GM18526 (cell line): ENCODE measurements around the gene CFAP70.

Experiments used
- POLR2A ChIP-seq: IDR thresholded peaks from 3 replicates; pipeline ENCODE4 v1.6.1; 2011; ENCODE audit not compliant: insufficient read length; ENCODE audit errors: extremely low read depth

Gene CFAP70

DNA sequence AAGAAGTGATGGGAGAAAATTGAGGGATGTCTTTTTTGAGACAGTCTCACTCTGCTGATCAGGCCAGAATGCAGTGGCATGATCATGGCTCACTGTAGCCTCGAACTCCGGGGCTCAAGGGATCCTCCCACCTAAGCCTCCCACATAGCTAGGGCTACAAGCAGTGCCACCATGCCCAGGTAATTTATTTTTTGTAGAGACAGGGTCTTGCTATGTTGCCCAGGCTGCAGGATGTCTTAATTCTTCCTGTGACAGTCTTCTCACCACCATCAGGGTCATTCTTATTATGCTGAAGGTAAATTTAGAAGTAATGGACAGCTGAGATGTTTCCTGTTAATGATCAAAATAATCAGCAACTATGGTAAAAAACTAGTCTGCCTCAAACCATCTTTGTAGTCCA is 118.8 kb downstream of the CFAP70 start:
- no peak for TF ChIP-seq POLR2A

DNA sequence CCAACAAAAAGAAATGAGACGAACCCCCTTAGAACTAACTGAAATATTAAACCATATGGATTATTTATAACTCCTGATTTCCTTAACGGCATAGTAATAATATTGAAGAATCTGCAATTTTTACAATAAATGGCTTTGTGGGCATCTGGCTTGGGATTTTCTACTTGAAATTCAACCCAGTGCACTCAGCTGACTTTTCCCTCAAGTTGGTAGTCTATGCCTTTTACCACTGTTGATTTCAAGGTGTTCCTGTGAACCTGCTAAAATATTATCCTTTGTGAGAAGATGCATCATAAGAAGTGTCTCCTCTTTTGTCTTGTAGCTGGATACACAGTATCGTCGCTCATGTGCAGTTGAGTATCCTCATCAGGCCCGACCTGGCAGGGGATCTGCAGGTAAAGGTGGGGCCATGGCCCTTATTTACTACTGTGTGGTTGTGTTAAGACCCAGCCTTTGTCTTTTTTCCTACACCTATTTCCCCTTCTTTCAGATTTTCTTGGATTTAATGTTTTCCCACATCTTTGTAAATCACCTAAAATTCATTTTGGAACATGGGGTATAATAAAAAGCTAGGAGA is 119.6 kb downstream of the CFAP70 start:
- no peak for TF ChIP-seq POLR2A

DNA sequence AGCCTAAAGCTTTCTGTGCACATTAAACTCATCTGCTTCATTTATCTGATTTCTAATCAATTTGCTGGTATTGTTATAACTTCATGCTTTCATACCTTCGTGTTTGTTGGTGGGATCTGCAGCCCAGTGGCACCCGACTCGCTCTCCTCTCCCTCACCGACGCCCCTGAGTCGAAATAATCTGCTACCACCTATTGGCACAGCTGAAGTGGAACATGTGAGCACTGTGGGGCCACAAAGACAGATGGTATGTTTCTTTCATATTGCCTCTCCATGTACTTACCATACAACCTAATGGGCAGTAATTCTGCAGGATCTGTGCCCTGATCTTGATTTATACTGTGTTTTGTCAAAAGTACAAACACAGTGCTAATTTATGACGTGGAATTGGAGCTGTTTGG is 124.0 kb downstream of the CFAP70 start:
- TF ChIP-seq POLR2A: no peak

DNA sequence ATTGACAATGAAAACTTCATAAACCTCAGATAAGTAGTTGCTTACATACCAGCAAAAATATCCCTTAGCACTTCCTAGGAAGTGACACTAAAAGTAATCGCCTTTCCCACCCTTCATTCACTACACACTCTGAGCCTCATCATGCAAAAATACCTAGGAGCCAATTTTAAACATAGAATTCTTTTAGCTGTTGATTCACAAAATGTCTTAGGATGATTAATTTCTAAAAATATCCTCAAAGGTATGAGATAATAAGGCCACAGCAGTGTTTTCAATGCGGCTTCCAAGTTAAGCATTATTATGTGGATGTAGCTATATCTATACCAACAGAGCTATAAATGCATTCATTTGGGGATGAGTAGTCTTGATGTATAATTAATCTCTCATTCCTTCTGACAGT is 124.8 kb downstream of the CFAP70 start:
- no peak for TF ChIP-seq POLR2A

DNA sequence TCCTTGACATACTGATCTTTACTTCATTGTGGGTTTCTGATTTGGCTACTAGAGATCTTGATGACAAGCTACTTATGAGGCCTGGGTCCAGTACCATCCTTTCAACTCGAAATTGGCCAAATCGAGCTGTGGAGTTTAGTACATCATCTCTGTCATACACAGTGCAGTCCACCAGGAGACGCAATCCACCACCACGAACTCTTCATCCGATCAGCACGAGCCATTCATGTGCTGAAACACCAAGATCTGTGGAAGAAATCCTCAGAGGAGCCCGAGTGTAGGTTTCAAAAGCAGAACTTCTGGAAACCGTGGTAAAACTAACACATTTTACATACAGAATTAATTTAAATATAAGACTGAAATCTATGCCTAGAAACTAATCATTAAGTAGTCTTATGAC is 125.8 kb downstream of the CFAP70 start:
- TF ChIP-seq POLR2A: no peak

DNA sequence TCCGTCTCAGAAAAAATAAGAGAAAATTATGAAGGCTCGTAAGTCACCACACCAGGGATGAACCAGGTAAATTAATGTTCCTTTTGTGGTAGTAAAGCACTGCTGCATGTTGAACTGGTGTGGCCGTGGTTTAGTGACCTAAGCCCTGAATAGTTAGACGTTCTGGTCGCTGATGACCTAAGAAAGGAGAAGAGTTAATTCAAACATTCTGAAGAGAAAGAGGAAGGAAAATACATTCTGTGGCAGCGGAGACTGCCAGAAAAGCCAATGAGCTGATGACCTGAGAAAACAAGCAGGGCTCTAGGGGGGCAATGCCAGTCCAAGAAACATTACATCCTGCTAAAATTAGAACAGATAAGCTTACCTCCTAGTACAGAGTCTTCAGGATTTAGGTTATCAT is 129.1 kb downstream of the CFAP70 start:
- no peak for TF ChIP-seq POLR2A

DNA sequence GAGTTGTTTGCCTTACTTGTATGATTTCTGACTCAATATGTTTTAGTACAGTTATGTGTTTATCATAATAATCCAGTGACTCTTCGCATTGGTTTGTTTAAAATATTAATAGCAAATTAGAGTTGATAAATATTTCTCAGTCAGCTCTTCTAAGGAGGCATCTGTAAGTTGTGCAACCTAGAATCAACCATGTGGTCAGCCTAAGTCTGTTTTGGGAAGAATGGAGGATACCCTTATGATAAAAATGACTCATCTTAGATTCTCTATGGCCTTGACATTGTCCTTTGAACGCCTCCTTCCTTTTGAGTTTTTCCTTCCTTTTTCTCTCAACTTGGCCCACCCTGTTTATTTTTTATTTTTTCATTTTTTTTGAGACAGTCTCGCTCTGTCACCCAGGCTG is 130.4 kb downstream of the CFAP70 start:
- TF ChIP-seq POLR2A: no peak

DNA sequence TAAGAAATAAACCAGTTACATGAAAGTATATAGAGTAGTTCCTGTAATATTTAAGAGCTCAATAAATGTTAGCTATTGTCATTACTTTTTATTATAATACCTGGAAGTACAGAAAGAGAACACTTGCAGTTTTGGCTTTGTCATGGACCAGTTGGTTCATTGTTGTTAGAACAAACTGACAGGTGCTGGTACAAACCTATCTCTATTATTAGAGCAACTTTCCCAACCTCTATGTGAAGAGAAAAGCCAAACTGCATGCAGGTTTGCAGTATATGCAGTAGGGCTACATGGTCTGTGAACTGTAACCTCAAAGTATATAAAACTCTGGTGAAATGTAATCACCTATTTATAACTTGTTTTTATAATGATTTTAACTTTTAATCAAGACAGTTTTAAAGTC is 132.0 kb downstream of the CFAP70 start:
- TF ChIP-seq POLR2A: no peak

DNA sequence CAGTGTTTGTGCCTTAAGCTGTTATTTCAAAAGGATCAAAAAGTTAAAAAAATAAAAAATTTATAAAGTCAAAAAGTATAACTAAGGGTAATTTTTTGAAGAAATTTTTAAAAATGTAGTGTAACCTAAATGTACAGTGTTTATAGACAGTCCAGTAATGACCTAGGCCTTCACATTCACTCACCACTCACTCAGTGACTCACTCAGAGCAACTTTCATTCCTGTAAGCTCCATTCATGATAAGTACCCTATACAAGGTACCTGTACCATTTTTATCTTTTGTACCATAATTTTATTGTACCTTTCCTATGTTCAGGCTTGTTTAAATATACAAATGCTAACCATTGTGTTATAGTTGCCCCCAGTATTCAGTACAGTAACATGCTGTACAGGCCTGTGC is 133.1 kb downstream of the CFAP70 start:
- no peak for TF ChIP-seq POLR2A

DNA sequence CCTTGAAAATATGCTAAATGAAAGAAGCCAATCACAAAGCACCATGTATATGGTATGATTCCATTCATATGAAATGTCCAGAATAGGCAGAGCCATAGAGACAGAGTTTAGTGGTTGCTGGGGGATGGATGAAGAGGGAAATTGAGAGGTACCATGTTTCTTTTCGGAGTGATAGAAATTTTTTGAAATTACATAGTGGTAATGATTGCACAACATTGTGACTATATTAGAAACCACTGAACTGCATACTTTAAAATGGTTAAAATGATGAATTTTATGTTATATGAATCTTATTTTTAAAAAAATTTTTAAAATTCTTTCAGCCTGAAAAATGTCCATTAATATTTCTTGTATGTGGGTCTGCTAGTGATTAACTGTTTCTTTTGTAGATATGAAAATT is 137.7 kb downstream of the CFAP70 start:
- TF ChIP-seq POLR2A: no peak

DNA sequence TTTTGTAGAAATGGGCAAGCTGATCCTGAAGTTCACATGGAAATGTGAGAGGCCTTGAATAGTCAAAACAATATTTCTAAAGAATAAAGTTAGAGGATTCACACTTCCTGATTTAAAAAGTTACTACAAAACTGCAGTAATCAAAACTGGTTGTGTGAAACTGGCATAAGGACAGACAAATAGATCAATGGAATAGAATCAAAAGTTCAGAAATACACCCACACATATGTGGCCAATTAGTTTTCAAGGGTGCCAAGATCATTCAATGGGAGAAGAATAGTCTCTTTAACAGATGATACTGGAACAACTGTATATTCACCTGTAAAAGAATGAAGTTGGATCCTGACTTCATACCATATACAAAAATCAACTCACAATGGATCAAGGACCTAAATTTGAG is 139.3 kb downstream of the CFAP70 start:
- no peak for TF ChIP-seq POLR2A

DNA sequence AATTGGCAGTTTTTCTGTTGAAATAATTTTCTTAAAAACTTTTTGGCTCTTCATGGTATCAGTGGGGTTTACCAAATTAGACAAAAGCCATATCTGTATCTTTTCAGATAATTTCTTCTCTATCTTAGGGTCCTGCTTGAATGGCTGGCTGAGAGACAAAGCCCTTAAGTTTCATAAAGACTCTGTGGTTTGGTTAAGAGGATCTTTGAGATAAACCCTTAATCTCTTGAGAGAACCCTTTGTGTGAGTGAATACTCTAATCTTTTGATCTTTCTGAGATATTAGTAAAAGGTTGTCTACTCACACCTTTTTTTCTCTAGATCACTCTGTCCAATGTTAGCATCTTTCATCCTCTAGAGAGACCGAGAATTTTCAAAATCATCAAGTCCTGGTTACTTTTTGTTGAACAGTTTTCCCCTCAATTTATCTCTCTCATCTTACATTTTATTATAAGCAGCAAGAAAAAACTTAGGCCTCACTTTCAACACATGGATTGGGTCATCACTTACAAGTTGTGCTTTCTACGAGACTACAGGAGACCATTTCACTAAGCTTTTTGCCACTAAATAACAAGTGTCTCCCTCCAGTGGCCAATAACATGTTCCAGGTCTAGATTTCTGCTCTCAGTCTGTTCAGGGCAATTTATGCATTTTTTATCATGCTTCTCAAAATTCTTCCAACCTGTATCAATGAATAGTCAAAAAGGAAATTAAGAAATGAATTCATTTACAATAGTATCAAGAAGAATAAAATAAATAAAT is 140.1 kb downstream of the CFAP70 start:
- TF ChIP-seq POLR2A: no peak

DNA sequence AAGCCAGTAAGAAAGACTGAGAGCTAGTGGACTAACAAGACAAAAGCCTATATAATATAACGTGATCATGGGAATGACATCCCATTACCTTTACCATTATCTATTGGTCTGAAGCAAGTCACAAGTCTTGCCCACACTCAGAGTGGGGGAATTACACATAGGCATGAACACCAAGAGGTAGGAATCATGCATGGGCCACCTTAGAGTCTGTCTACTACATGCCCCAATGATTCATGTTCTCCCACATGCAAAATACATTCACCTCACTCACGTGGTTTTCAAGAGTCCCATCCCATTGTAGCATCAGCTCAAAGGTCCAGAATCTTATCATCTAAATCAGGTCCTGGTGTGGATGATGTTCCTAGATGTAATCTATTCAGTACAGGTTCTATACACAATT is 141.0 kb downstream of the CFAP70 start:
- no peak for TF ChIP-seq POLR2A

DNA sequence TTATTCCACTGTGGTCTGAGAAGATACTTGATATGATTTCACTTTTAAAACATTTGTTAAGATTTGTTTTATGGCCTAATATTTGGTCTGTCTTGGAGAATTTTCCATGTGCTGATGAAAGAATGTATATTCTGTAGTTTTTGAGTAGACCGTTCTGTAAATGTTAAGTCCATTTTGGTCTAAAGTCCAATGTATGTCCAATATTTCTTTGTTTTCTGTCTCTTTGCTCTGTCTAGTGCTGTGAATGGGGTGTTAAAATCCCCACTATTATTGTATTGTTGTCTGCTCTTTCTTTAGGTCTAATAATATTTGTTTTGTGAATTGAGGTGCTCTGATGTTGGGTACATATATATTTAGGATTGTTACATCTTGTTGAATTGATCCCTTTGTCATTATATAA is 142.9 kb downstream of the CFAP70 start:
- TF ChIP-seq POLR2A: no peak

DNA sequence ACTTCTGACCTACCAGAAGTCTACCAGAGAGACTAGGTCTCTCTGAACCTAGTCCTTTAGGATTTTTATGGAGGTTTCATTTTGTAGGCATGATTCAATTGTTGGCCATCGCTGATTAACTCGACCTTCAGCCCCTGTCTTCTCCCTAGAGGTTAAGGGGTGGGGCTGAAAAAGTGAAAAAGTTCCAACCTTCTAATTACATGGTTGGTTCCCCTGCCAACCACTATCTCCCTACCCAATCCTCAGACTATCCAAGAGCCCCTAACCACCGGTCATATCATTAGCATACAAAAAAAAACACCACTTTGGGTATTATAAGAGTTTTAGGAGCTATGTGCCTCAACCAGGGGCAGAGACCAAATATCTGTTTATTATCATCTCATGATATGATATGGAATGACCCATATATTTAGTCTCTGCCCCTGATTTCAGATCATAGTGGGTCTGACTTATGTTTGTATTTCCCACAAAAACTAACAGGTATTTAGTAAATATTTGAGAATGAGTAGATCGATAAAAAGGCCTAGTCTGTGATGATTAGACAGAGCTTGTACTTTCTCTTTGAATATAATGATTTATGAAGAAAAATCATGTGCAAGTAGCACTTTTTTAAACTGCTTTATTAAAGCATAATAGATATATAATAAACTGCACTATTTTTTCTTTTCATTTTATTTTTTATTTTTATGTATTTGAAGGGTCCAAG is 147.4 kb downstream of the CFAP70 start:
- TF ChIP-seq POLR2A: no peak

DNA sequence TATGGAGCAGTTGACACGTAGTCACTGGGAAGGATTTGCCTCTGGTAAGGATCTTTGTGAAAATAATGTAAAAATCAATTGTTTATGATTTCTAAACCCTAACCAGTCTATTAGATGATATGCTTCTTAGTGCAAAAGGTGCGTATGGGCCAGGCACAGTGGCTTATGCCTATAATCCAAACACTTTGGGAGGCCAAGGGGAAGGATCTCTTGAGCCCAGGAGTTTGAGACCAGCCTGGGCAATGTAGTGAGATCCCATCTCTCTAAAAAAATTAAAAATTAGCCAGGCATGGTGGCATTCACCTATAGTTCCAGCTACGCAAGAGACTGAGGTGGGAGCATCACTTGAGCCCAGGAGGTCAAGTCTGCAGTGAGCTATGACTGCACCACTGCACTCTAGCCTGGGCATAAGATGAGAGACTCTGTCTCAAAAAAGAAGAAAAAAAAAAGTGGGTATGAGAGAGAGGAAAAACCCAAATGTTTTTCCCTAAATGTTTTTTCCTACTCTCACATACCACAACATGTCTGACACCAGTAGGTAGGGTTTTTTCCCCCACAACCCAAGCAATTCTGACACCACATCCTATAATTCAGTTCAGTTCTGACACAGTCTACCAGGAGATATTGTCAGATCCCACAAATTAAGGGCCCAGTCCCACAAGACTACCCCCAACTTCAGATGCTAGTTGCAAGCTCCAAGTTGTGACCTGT is 148.1 kb downstream of the CFAP70 start:
- no peak for TF ChIP-seq POLR2A
